ENCODE results near the gene RAET1G. TPM values are rescaled to one million over a fixed set of nuclear protein-coding genes. Genes with fewer than 3 reads are reported as not detected.

Gene RAET1G
- total and polyA plus RNA-seq, 2 of the 13 experiments (the other 11 are each of a cell fraction or from before 2014, with no cell fraction given), result not detected

DNA sequence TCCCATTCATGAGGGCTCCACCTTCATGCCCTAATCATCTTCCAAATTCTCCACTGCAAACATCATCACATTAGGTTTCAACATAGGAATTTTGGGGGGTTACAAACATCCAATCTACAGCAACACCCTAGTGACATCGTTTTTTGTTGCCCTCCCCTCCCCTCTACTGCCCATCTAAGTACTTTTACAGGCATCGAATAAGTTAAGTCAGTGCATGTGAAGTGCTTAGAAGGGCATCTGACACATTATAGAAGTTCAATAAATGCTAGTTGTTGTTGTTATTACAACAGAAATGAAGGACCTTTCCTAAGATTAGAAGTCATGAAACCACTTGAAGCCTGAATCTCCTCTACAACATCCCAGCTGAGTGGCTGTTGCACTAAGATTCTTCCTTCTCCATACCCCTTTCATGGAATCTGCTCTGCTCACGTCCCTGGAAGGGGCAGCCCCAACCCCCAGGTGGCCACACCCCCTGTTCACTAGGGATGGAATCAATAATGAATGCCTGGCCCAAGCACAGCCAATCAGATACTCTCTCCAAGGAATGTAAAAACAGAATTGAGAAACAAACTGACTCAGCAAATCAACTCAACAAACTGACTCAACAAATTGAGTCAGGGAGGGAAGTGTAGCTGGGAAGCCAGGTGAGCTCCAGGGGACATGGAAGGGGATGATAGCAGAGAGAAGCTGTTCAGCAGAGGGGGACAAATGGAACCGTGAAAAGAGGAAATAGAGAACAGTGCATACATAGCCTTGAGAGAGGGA, 54.9 kb downstream of the RAET1G start (continued):
- TF ChIP-seq RFX3 (CRISPR knock-in tag; IDR thresholded peaks at IDR 0.05), result no peak
- TF ChIP-seq, protein P1, sequence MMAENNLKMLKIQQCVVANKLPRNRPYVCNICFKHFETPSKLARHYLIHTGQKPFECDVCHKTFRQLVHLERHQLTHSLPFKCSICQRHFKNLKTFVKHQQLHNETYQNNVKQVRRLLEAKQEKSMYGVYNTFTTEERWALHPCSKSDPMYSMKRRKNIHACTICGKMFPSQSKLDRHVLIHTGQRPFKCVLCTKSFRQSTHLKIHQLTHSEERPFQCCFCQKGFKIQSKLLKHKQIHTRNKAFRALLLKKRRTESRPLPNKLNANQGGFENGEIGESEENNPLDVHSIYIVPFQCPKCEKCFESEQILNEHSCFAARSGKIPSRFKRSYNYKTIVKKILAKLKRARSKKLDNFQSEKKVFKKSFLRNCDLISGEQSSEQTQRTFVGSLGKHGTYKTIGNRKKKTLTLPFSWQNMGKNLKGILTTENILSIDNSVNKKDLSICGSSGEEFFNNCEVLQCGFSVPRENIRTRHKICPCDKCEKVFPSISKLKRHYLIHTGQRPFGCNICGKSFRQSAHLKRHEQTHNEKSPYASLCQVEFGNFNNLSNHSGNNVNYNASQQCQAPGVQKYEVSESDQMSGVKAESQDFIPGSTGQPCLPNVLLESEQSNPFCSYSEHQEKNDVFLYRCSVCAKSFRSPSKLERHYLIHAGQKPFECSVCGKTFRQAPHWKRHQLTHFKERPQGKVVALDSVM (CRISPR knock-in tag; IDR thresholded peaks at IDR 0.05), result no peak
- no peak for TF ChIP-seq HOXA3 (CRISPR knock-in tag; IDR thresholded peaks at IDR 0.05)
- TF ChIP-seq FOXK1 (CRISPR knock-in tag; IDR thresholded peaks at IDR 0.05; ENCODE audit: borderline replicate concordance, low read depth), result peak; percentile 40; the same call in 1 of the 2 replicates
- TF ChIP-seq NR1H2 (CRISPR knock-in tag; IDR thresholded peaks at IDR 0.05; ENCODE audit: borderline replicate concordance, low read depth), result no peak
- no peak for TF ChIP-seq FOXA3 (CRISPR knock-in tag; IDR thresholded peaks at IDR 0.05)
- TF ChIP-seq, protein P2, sequence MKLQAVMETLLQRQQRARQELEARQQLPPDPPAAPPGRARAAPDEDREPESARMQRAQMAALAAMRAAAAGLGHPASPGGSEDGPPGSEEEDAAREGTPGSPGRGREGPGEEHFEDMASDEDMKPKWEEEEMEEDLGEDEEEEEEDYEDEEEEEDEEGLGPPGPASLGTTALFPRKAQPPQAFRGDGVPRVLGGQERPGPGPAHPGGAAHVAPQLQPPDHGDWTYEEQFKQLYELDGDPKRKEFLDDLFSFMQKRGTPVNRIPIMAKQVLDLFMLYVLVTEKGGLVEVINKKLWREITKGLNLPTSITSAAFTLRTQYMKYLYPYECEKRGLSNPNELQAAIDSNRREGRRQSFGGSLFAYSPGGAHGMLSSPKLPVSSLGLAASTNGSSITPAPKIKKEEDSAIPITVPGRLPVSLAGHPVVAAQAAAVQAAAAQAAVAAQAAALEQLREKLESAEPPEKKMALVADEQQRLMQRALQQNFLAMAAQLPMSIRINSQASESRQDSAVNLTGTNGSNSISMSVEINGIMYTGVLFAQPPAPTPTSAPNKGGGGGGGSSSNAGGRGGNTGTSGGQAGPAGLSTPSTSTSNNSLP (IDR thresholded peaks at IDR 0.05; ENCODE audit: low read depth, low read length), result no peak
- no peak for TF ChIP-seq ATF7 (IDR thresholded peaks at IDR 0.05)
- TF ChIP-seq ATF7 (CRISPR knock-in tag; IDR thresholded peaks at IDR 0.05), result no peak
- TF ChIP-seq SNAPC2 (CRISPR knock-in tag; IDR thresholded peaks at IDR 0.05), result no peak
- TF ChIP-seq ZNF256 (CRISPR knock-in tag; conservative IDR thresholded peaks at IDR 0.05), result no peak
- TF ChIP-seq GABPB1 (CRISPR knock-in tag; IDR thresholded peaks at IDR 0.05), result no peak
- TF ChIP-seq ZSCAN9 (CRISPR knock-in tag; IDR thresholded peaks at IDR 0.05; ENCODE audit: borderline replicate concordance), result no peak
- no peak for TF ChIP-seq U2AF2 (IDR thresholded peaks at IDR 0.05; ENCODE audit: low read depth, low read length)
- no peak for TF ChIP-seq ZNF501 (CRISPR knock-in tag; IDR thresholded peaks at IDR 0.05)
- TF ChIP-seq NFATC3 (CRISPR knock-in tag; IDR thresholded peaks at IDR 0.05), result no peak
- TF ChIP-seq ZNF280D (CRISPR knock-in tag; IDR thresholded peaks at IDR 0.05), result no peak
- TF ChIP-seq SNRNP70 (IDR thresholded peaks at IDR 0.05; ENCODE audit: low read depth, low read length), result no peak
- peak; percentile 40; the same call in 1 of the 2 replicates for TF ChIP-seq ZNF350 (CRISPR knock-in tag; IDR thresholded peaks at IDR 0.05; ENCODE audit: borderline replicate concordance, low read depth)
- TF ChIP-seq LCORL (IDR thresholded peaks at IDR 0.05), result no peak
- TF ChIP-seq LCORL (CRISPR knock-in tag; IDR thresholded peaks at IDR 0.05), result no peak
- TF ChIP-seq SAP130 (CRISPR knock-in tag; IDR thresholded peaks at IDR 0.05; ENCODE audit: low read depth), result peak; percentile 66
- no peak for TF ChIP-seq JUN (CRISPR knock-in tag; IDR thresholded peaks at IDR 0.05)
